Measurements from ENCODE around the gene KIAA0513.

Gene KIAA0513

GRCh38 chr16:85003725-85004586 lies 23.6 kb upstream of the KIAA0513 start:
- in situ Hi-C loops (cut with MboI; ENCODE audit: low sequenced_read_pairs), result no loop called here

GRCh38 chr16:85004587-85005205 lies 22.9 kb upstream of the KIAA0513 start:
- in situ Hi-C loops (cut with MboI; ENCODE audit: low sequenced_read_pairs), result no loop called here

GRCh38 chr16:85005285-85006069 lies 22.1 kb upstream of the KIAA0513 start:
- in situ Hi-C loops (cut with MboI; ENCODE audit: low sequenced_read_pairs), result no loop called here

GRCh38 chr16:85006639-85007038 lies 21.0 kb upstream of the KIAA0513 start:
- in situ Hi-C loops (cut with MboI; ENCODE audit: low sequenced_read_pairs), result no loop called here

GRCh38 chr16:85007496-85008214 lies 19.9 kb upstream of the KIAA0513 start:
- in situ Hi-C loops (cut with MboI; ENCODE audit: low sequenced_read_pairs), result no loop called here

- in situ Hi-C loops (cut with MboI; ENCODE audit: low sequenced_read_pairs), result no loop called here
These were observed 19.3 kb upstream of the KIAA0513 start for GRCh38 chr16:85008271-85008670.

DNA sequence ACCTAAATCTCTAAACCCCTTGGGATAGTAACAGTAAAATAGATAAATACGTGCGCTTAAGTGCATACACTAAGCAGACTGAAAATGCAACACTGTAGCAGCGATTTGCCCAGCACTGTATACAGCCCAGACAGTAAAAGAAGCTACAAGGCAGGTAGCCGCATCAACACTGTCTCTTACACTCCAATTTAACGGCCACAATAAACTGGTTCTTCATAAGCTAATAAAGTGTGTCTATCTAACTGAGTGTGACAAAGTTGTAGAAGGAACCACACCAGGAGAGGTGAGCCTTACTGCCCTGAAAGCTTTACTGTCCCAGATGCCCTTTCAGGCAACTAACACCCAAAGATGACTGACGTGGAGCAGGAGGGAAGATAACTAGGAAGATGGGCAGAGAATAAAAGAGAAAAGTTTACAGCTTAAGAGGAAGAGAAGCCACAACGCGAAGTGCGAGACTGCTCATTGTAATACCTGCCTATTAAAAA lies 17.1 kb upstream of the KIAA0513 start:
- in situ Hi-C loops (cut with MboI; ENCODE audit: low sequenced_read_pairs), result no loop called here

- in situ Hi-C loops (cut with MboI; ENCODE audit: low sequenced_read_pairs), result no loop called here
These were observed 16.4 kb upstream of the KIAA0513 start, which contains the start of gene ZDHHC7 for GRCh38 chr16:85010931-85011845. Gene ZDHHC7, minus strand, starts transcription at chr16:85011535. Its CDS starts 20,917 bp downstream, at chr16:84990618.

DNA sequence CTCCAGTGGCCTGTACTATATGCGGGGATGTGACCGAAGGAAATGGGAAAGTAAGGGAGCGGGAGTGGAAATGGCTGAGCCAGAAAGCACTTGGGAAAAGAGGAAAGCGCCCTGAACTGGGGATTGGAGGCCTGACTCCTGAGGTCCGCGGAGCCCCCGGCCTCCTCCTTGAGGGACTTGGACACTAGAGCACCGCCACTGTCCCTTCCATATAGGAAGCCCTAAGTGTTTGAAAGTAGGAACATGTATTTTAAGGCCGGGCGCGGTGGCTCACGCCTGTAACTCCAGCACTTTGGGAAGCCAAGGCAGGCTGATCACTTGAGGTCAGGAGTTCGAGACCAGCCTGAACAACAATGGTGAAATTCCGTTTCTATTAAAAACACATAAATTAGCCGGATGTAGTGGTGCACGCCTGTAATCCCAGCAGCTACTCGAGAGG lies 15.7 kb upstream of the KIAA0513 start:
- in situ Hi-C loops (cut with MboI; ENCODE audit: low sequenced_read_pairs), result no loop called here

GRCh38 chr16:85014311-85014710 lies 13.3 kb upstream of the KIAA0513 start:
- in situ Hi-C loops (cut with MboI; ENCODE audit: low sequenced_read_pairs), result no loop called here

DNA sequence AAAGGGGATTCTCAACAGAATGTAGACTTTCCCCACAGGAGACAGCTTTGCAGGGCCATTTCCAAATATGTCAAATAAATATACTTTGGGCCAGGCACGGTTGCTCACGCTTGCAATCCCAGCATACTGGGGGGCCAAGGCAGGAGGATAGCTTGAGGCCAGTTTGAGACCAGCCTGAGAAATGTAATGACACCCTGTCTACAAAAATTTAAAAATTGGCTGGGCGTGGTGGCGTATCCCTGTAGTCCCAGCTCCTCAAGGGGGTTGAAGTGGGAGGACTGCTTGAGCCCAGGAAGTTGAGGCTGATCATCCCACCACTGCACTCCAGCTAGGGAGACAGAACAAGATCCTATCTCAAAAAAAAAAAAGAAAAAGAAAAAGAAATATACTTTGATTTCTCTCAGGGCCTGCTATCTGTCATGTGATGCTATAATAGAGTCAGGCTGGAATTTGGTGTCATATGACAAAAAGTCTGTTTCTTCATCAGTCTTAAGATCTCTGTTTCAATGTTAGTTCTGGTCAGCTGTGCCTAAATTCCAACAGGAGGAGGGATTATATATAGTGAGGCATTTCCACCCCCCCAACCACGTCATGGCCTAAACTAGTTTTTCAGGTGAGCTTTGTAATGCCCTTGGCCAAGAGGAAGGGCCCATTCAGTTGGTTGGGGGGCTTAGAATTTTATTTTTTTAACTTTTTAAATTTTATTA lies 12.0 kb upstream of the KIAA0513 start:
- in situ Hi-C loops (cut with MboI; ENCODE audit: low sequenced_read_pairs), result no loop called here

GRCh38 chr16:85017151-85017550 lies 10.4 kb upstream of the KIAA0513 start:
- in situ Hi-C loops (cut with MboI; ENCODE audit: low sequenced_read_pairs), result no loop called here

DNA sequence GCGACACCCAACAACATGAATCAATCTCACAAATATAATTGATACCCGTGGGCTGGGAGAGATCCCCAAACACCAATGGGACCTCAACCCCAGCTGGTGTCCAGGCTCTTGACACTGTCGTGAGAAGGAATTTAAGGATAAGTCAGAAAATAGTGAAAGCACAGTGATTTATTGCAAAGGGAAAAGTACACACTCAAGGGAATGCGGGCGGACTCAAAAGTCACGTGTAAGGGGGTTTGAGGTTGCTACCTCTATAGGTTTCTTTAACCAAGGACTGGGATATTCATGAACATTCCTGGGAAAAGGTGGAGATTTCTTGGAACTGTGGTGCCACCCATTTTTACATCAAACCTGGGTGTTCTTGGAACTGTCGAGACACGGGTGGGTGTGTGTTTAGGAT lies 10.0 kb upstream of the KIAA0513 start:
- in situ Hi-C loops (cut with MboI; ENCODE audit: low sequenced_read_pairs), result no loop called here

DNA sequence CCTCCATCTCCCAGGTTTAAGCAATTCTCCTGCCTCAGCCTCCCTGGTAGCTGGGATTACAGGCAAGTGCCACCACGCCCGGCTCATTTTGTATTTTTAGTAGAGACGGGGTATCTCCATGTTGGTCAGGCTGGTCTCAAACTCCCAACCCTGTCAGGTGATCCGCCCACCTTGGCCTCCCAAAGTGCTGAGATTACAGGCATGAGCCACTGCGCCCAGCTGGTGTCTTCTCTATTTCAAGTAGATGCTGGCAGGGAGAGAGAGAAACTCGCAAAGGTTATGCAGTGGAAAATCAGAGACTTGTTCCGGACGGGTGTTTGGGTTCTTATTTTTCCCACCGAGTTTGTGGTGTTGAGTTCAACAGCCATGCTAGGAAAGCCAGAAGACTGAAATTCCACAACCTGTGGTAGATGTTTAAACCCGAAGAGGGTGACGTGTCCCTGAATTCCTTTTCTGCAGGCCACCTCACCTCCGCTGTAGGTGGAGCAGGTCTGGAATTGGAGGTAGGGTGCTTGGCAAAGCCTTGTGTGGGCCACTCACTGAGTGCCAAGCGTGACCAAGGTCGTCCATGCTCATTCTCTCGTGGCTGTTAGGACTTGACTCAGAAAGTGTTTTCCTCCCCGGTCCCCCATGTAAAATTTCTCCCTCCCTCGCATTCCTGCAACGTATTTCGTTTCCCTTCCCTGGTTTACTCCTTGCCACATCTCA lies 8.9 kb upstream of the KIAA0513 start:
- in situ Hi-C loops (cut with MboI; ENCODE audit: low sequenced_read_pairs), result no loop called here

DNA sequence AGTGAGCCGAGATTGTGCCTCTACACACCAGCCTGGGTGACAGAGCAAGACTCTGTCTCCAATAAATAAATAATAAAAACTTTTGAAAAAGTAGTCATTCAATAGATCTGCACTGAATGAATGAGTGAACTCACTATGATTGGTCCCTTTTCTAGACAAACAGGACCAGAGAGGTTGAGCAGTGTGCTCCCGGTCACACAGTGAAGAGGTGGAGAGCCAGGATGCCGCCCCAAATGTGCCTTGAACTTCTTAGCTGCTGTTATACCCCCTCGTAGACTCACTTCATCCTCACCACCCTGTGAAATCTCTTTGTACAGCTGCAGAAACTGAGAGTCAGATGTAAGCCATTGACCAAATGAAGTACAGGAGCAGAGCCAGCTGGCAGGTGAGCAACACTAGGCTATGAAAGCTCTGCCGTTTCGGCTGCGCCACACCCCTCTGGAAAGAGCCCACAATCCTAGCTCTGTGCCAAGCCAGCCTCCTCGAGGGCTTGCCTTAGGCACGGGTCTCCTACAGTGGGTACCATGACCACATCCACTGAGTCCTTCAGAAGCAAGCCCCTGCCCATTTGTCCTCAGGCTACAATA lies 7.8 kb upstream of the KIAA0513 start:
- in situ Hi-C loops (cut with MboI; ENCODE audit: low sequenced_read_pairs), result no loop called here

GRCh38 chr16:85025781-85026653 lies 1.6 kb upstream of the KIAA0513 start:
- in situ Hi-C loops (cut with MboI; ENCODE audit: low sequenced_read_pairs), result no loop called here

GRCh38 chr16:85026703-85027102 lies 892 bp upstream of the KIAA0513 start:
- in situ Hi-C loops (cut with MboI; ENCODE audit: low sequenced_read_pairs), result no loop called here

Measured in HL-60/S4 treated with phorbol 12-myristate 13-acetate at 8.2 ng/mL for 4 days and 3 days (cell line).